Measurements from ENCODE around the gene PPP6R2. TPM values are rescaled to one million over a fixed set of nuclear protein-coding genes. Genes with fewer than 3 reads are reported as not detected.

The PPP6R2 gene
- polyA plus RNA-seq, 1 donor (not counting 4 experiments of a cell fraction or from before 2014, with no cell fraction given), result 19.8 TPM

DNA sequence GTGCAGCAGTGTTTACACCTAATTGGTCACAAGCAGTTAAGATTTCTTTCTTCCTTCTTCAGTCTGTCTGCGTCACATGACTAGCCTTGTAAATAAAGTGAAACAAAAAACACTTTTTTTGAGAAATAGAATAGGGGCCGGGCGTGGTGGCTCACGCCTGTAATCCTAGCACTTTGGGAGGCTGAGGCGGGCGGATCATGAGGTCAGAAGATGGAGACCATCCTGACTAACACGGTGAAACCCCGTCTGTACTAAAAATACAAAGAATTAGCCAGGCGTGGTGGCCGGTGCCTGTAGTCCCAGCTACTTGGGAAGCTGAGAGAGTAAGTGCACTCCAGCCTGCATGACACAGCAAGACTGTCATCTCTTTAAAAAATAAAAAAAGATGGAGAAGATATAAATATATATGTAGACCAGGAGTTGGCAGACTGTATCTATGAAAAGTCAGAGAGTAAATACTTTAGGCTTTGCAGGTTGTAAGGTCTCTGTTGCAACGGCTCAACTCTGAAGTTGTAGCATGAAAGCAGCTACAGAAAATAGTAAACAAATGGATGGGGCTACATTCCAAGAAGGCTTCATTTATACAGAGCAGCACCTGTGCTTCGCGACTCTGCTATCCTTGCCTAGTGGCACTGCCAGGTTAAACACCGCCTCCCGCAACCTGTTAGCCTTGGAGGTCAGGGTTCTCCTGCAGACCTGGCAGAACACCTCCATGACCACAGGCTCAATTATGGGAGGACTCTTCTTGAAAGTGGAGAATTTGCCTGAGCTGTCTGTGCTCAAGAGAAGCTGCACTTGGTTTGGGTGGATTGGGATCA lies 55.9 kb downstream of the PPP6R2 start:
- no peak overlapping the region for H3K27ac ChIP-seq (ENCODE audit: control insufficient read depth, insufficient read depth, low read length)
- DNase-seq (ENCODE audit: low read depth, low spot score) (no peak), FAIRE-seq (no peak)
- H3K4me1 ChIP-seq (ENCODE audit: control insufficient read depth, extremely low read depth, insufficient read depth, low read length), result no peaks in the 10 kb centered on the region
- no peaks in the 10 kb centered on the region for H4K20me1 ChIP-seq (ENCODE audit: control insufficient read depth, extremely low read depth, insufficient read depth, low read length)
- no peaks in the 10 kb centered on the region for H3K27me3 ChIP-seq (ENCODE audit: control insufficient read depth, extremely low read depth, insufficient read depth, low read length)
- peaks cover 8% of the 10 kb centered on the region for H3K79me2 ChIP-seq (ENCODE audit: control insufficient read depth, insufficient read depth, low read length)
- no peak overlapping the region for H3K4me2 ChIP-seq (ENCODE audit: control insufficient read depth, extremely low read depth, insufficient read depth, low read depth, low read length)
- no peak overlapping the region for H2AFZ ChIP-seq (ENCODE audit: control insufficient read depth, low read length)
- H3K36me3 ChIP-seq (ENCODE audit: control insufficient read depth in 2 of 2, extremely low read depth in 1 of 2, insufficient read depth in 2 of 2, low read length in 2 of 2), result peaks cover 7 to 16% of the 10 kb centered on the region in 2 experiments
- H3K9me3 ChIP-seq (ENCODE audit: control insufficient read depth, low read depth, low read length), result no peaks in the 10 kb centered on the region
- no peak overlapping the region for H3K4me3 ChIP-seq (ENCODE audit: control insufficient read depth in 2 of 3, extremely low read depth in 1 of 3, insufficient read depth in 2 of 3, low read depth in 1 of 3, low read length in 3 of 3)
- H3K9me1 ChIP-seq (ENCODE audit: control insufficient read depth, extremely low read depth, insufficient read depth, low read length), result no peaks in the 10 kb centered on the region
- dilution Hi-C loops (cut with MboI; ENCODE audit: extremely low pct_ligation_motif_present, low sequenced_read_pairs), result no loop called here
- TF ChIP-seq, protein P1, sequence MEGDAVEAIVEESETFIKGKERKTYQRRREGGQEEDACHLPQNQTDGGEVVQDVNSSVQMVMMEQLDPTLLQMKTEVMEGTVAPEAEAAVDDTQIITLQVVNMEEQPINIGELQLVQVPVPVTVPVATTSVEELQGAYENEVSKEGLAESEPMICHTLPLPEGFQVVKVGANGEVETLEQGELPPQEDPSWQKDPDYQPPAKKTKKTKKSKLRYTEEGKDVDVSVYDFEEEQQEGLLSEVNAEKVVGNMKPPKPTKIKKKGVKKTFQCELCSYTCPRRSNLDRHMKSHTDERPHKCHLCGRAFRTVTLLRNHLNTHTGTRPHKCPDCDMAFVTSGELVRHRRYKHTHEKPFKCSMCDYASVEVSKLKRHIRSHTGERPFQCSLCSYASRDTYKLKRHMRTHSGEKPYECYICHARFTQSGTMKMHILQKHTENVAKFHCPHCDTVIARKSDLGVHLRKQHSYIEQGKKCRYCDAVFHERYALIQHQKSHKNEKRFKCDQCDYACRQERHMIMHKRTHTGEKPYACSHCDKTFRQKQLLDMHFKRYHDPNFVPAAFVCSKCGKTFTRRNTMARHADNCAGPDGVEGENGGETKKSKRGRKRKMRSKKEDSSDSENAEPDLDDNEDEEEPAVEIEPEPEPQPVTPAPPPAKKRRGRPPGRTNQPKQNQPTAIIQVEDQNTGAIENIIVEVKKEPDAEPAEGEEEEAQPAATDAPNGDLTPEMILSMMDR (optimal IDR thresholded peaks at IDR 0.05 in 1 of 3, IDR thresholded peaks at IDR 0.05 in 1 of 3, conservative IDR thresholded peaks at IDR 0.05 in 1 of 3; ENCODE audit: extremely low read depth in 1 of 3, insufficient read depth in 2 of 3, low read length in 3 of 3), result no peak
- H3K9ac ChIP-seq (ENCODE audit: control insufficient read depth, extremely low read depth, insufficient read depth, low read length), result no peak overlapping the region

- Histone ChIP-seq H3K4me3 (ENCODE audit: control insufficient read depth in 2 of 3, extremely low read depth in 1 of 3, insufficient read depth in 2 of 3, low read depth in 1 of 3, low read length in 3 of 3) (no peak overlapping the region), H2AFZ (ENCODE audit: control insufficient read depth, low read length) (no peak overlapping the region), H3K36me3 (ENCODE audit: control insufficient read depth in 2 of 2, extremely low read depth in 1 of 2, insufficient read depth in 2 of 2, low read length in 2 of 2) (peaks cover 6 to 16% of the 10 kb centered on the region in 2 experiments), H3K4me2 (ENCODE audit: control insufficient read depth, extremely low read depth, insufficient read depth, low read depth, low read length) (no peak overlapping the region), H3K27me3 (ENCODE audit: control insufficient read depth, extremely low read depth, insufficient read depth, low read length) (no peaks in the 10 kb centered on the region), H3K79me2 (ENCODE audit: control insufficient read depth, insufficient read depth, low read length) (peaks cover 8% of the 10 kb centered on the region), H3K9me3 (ENCODE audit: control insufficient read depth, low read depth, low read length) (no peaks in the 10 kb centered on the region), H4K20me1 (ENCODE audit: control insufficient read depth, extremely low read depth, insufficient read depth, low read length) (no peaks in the 10 kb centered on the region), H3K9me1 (ENCODE audit: control insufficient read depth, extremely low read depth, insufficient read depth, low read length) (no peaks in the 10 kb centered on the region), H3K27ac (ENCODE audit: control insufficient read depth, insufficient read depth, low read length) (no peak overlapping the region), H3K9ac (ENCODE audit: control insufficient read depth, extremely low read depth, insufficient read depth, low read length) (no peak overlapping the region), H3K4me1 (ENCODE audit: control insufficient read depth, extremely low read depth, insufficient read depth, low read length) (no peaks in the 10 kb centered on the region)
- dilution Hi-C loops (cut with MboI; ENCODE audit: extremely low pct_ligation_motif_present, low sequenced_read_pairs), result no loop called here
- DNase-seq (ENCODE audit: low read depth, low spot score) (no peak), FAIRE-seq (no peak)
- TF ChIP-seq, protein P1 (optimal IDR thresholded peaks at IDR 0.05 in 1 of 3, IDR thresholded peaks at IDR 0.05 in 1 of 3, conservative IDR thresholded peaks at IDR 0.05 in 1 of 3; ENCODE audit: extremely low read depth in 1 of 3, insufficient read depth in 2 of 3, low read length in 3 of 3), result peak; percentile 26 to 74 (median 35)
- no peak for TF ChIP-seq EZH2 (IDR thresholded peaks at IDR 0.05; ENCODE audit: low read length)
These were observed 56.7 kb downstream of the PPP6R2 start for GRCh38 chr22:50399751-50400331.

Measured in keratinocyte (primary cell).